HEK293 (cell line): ENCODE results near the gene ARMCX2.

ENCODE experiments used
- CTCF ChIA-PET: fragments of 350-600 bp; formaldehyde crosslinking; extraction: SDS; loops from one replicate; lab custom pipeline; 2021; ENCODE audit warnings: antibody characterized with exemption; lab: Yijun Ruan, JAX
- POLR2A ChIA-PET: fragments of 300-600 bp; formaldehyde crosslinking; extraction: SDS; loops from one replicate; lab custom pipeline; 2020; ENCODE audit warnings: antibody characterized with exemption, inconsistent platforms; lab: Yijun Ruan, JAX
- H3K27ac ChIP-seq: fragments of 200-500 bp; sonication (Bioruptor generic); 2 replicates; pipeline ENCODE4 v1.5.1; 2014; ENCODE audit warnings: low read depth, low read length, control low read depth, inconsistent platforms; ENCODE audit errors: extremely low read depth
- H3K36me3 ChIP-seq, 2 experiments: fragments of 200-500 bp in 1 of 2; sonication (Bioruptor generic) in 1 of 2; 1 replicate in 1 of 2; 2 replicates in 1 of 2; pipeline ENCODE4 v1.5.1; 2014 to 2017; ENCODE audit warnings: inconsistent platforms in 2 of 2, low read length in 2 of 2; ENCODE audit not compliant: control insufficient read depth in 2 of 2, insufficient read depth in 1 of 2
- H3K4me1 ChIP-seq: fragments of 200-500 bp; sonication (Bioruptor generic); 2 replicates; pipeline ENCODE4 v1.5.1; 2014; ENCODE audit warnings: mild to moderate bottlenecking, low read length, inconsistent platforms; ENCODE audit not compliant: control insufficient read depth, insufficient read depth
- H3K4me3 ChIP-seq: 2 replicates; pipeline ENCODE4 v1.5.1; 2011; ENCODE audit warnings: low read depth, mild to moderate bottlenecking, control low read depth, low read length, moderate library complexity
- H3K9me3 ChIP-seq: fragments of 200-500 bp; sonication (Bioruptor generic); 2 replicates; pipeline ENCODE4 v1.5.1; 2014; ENCODE audit warnings: low read depth, low read length, inconsistent platforms; ENCODE audit not compliant: control insufficient read depth, insufficient read depth
- GFI1B ChIP-seq: fragments of 450-650 bp; formaldehyde crosslinking; IDR thresholded peaks from 2 replicates; pipeline ENCODE4 v1.5.1; 2016; ENCODE audit warnings: missing biosample characterization, missing genetic modification characterization
- GLI4 ChIP-seq: fragments of 450-650 bp; formaldehyde crosslinking; IDR thresholded peaks from 2 replicates; pipeline ENCODE4 v1.5.1; 2016; ENCODE audit warnings: missing biosample characterization, missing genetic modification characterization
- PRDM10 ChIP-seq: fragments of 450-650 bp; formaldehyde crosslinking; IDR thresholded peaks from 2 replicates; pipeline ENCODE4 v1.5.1; 2016; ENCODE audit warnings: missing biosample characterization, missing genetic modification characterization
- PRDM6 ChIP-seq: fragments of 450-650 bp; formaldehyde crosslinking; IDR thresholded peaks from 2 replicates; pipeline ENCODE4 v1.5.1; 2017; ENCODE audit warnings: missing biosample characterization, missing genetic modification characterization
- SCRT2 ChIP-seq: fragments of 450-650 bp; formaldehyde crosslinking; IDR thresholded peaks from 2 replicates; pipeline ENCODE4 v1.5.1; 2016; ENCODE audit warnings: missing biosample characterization, missing genetic modification characterization
- SETDB1 ChIP-seq: IDR thresholded peaks from one replicate; pipeline ENCODE4 v1.6.1; 2017; ENCODE audit warnings: mild to moderate bottlenecking, low read length, moderate library complexity, mixed read lengths; ENCODE audit not compliant: insufficient read length
- SP3 ChIP-seq: fragments of 450-650 bp; formaldehyde crosslinking; IDR thresholded peaks from 2 replicates; pipeline ENCODE4 v1.5.1; 2016; ENCODE audit warnings: missing biosample characterization, missing genetic modification characterization
- ZBTB10 ChIP-seq: fragments of 450-650 bp; formaldehyde crosslinking; IDR thresholded peaks from 2 replicates; pipeline ENCODE4 v1.5.1; 2016; ENCODE audit warnings: missing biosample characterization, missing genetic modification characterization
- ZBTB7A ChIP-seq: fragments of 450-650 bp; formaldehyde crosslinking; IDR thresholded peaks from 2 replicates; pipeline ENCODE4 v1.5.1; 2016; ENCODE audit warnings: low read depth, missing biosample characterization, missing genetic modification characterization
- ZNF114 ChIP-seq: fragments of 450-650 bp; formaldehyde crosslinking; IDR thresholded peaks from 2 replicates; pipeline ENCODE4 v1.5.0; 2017; ENCODE audit warnings: missing biosample characterization, missing genetic modification characterization
- ZNF155 ChIP-seq: fragments of 450-650 bp; formaldehyde crosslinking; IDR thresholded peaks from 2 replicates; pipeline ENCODE4 v1.5.1; 2016; ENCODE audit warnings: missing biosample characterization, missing genetic modification characterization
- ZNF2 ChIP-seq: fragments of 450-650 bp; formaldehyde crosslinking; IDR thresholded peaks from 2 replicates; pipeline ENCODE4 v1.5.1; 2016; ENCODE audit warnings: missing biosample characterization, missing genetic modification characterization
- ZNF221 ChIP-seq: fragments of 450-650 bp; formaldehyde crosslinking; IDR thresholded peaks from 2 replicates; pipeline ENCODE4 v1.5.1; 2017; ENCODE audit warnings: missing biosample characterization, missing genetic modification characterization, borderline replicate concordance
- ZNF26 ChIP-seq: fragments of 450-650 bp; formaldehyde crosslinking; IDR thresholded peaks from 2 replicates; pipeline ENCODE4 v1.5.1; 2016; ENCODE audit warnings: missing biosample characterization, missing genetic modification characterization
- ZNF354C ChIP-seq: fragments of 450-650 bp; formaldehyde crosslinking; IDR thresholded peaks from 2 replicates; pipeline ENCODE4 v1.5.1; 2016; ENCODE audit warnings: missing biosample characterization, missing genetic modification characterization, low read depth, borderline replicate concordance
- ZNF426 ChIP-seq: fragments of 450-650 bp; formaldehyde crosslinking; IDR thresholded peaks from 2 replicates; pipeline ENCODE4 v1.5.1; 2017; ENCODE audit warnings: missing biosample characterization, missing genetic modification characterization, mild to moderate bottlenecking, inconsistent platforms, moderate library complexity
- ZNF433 ChIP-seq: fragments of 450-650 bp; formaldehyde crosslinking; IDR thresholded peaks from 2 replicates; pipeline ENCODE4 v1.5.1; 2016; ENCODE audit warnings: missing biosample characterization, missing genetic modification characterization, low read depth
- ZNF510 ChIP-seq: fragments of 450-650 bp; formaldehyde crosslinking; IDR thresholded peaks from 2 replicates; pipeline ENCODE4 v1.5.1; 2018; ENCODE audit warnings: mild to moderate bottlenecking, missing genetic modification characterization, missing biosample characterization; ENCODE audit not compliant: insufficient replicate concordance
- ZNF548 ChIP-seq: fragments of 450-650 bp; formaldehyde crosslinking; IDR thresholded peaks from 2 replicates; pipeline ENCODE4 v1.5.1; 2016; ENCODE audit warnings: missing biosample characterization, missing genetic modification characterization
- ZNF549 ChIP-seq: fragments of 450-650 bp; IDR thresholded peaks from 2 replicates; pipeline ENCODE4 v1.5.1; 2018; ENCODE audit warnings: missing biosample characterization, missing genetic modification characterization, mild to moderate bottlenecking, inconsistent platforms, moderate library complexity
- ZNF623 ChIP-seq: fragments of 450-650 bp; formaldehyde crosslinking; IDR thresholded peaks from 2 replicates; pipeline ENCODE4 v1.5.1; 2016; ENCODE audit warnings: missing biosample characterization, missing genetic modification characterization
- ZNF701 ChIP-seq: fragments of 450-650 bp; formaldehyde crosslinking; IDR thresholded peaks from 2 replicates; pipeline ENCODE4 v1.5.1; 2016; ENCODE audit warnings: missing biosample characterization, missing genetic modification characterization
- ZNF768 ChIP-seq: fragments of 450-650 bp; formaldehyde crosslinking; IDR thresholded peaks from 2 replicates; pipeline ENCODE4 v1.5.1; 2018; ENCODE audit warnings: missing biosample characterization, mild to moderate bottlenecking, missing genetic modification characterization
- ZNF791 ChIP-seq: fragments of 450-650 bp; formaldehyde crosslinking; IDR thresholded peaks from 2 replicates; pipeline ENCODE4 v1.5.1; 2016; ENCODE audit warnings: missing biosample characterization, missing genetic modification characterization
- ZNF837 ChIP-seq: fragments of 450-650 bp; formaldehyde crosslinking; IDR thresholded peaks from 2 replicates; pipeline ENCODE4 v1.5.1; 2016; ENCODE audit warnings: missing biosample characterization, missing genetic modification characterization
- ZXDB ChIP-seq: fragments of 450-650 bp; formaldehyde crosslinking; IDR thresholded peaks from 2 replicates; pipeline ENCODE4 v1.5.1; 2016; ENCODE audit warnings: missing biosample characterization, missing genetic modification characterization

ARMCX2 gene

GRCh38 chrX:101677028-101677427 lies 17.4 kb upstream of the ARMCX2 start:
- TF ChIP-seq ZNF114 (tag by site-specific recombination) (no peak), ZNF791 (no peak), ZNF2 (tag by site-specific recombination) (no peak), ZNF623 (no peak), PRDM6 (tag by site-specific recombination) (no peak), ZNF510 (tag by site-specific recombination) (no peak), ZNF221 (tag by site-specific recombination) (no peak), SETDB1 (no peak), GFI1B (tag by site-specific recombination) (no peak), ZNF354C (tag by site-specific recombination) (no peak), ZNF548 (tag by site-specific recombination) (no peak), ZNF426 (no peak), GLI4 (tag by site-specific recombination) (no peak)
- CTCF ChIA-PET, result no interaction called here
- Histone ChIP-seq H3K4me1 (peaks cover 2% of the 10 kb centered on the region; the same call in 1 of the 2 replicates), H3K27ac (no peak overlapping the region), H3K9me3 (no peaks in the 10 kb centered on the region), H3K36me3 (no peaks in the 10 kb centered on the region), H3K4me3 (no peak overlapping the region)
- POLR2A ChIA-PET, result no interaction called here

GRCh38 chrX:101676571-101676970 lies 16.9 kb upstream of the ARMCX2 start:
- ChIA-PET CTCF (interaction anchor here (0.7 kb wide), 1 partner anchor 321 kb away, joined by 3 read pairs; no protein-coding TSS in a partner anchor), POLR2A (no interaction called here)
- Histone ChIP-seq H3K4me1 (peaks cover 2% of the 10 kb centered on the region; the same call in 1 of the 2 replicates), H3K9me3 (no peaks in the 10 kb centered on the region), H3K4me3 (no peak overlapping the region), H3K36me3 (no peaks in the 10 kb centered on the region), H3K27ac (no peak overlapping the region)
- TF ChIP-seq ZNF837 (tag by site-specific recombination) (no peak), PRDM10 (no peak), SCRT2 (tag by site-specific recombination) (no peak), ZNF155 (tag by site-specific recombination) (no peak), ZNF549 (tag by site-specific recombination) (no peak), ZNF701 (tag by site-specific recombination) (no peak), ZNF26 (tag by site-specific recombination) (no peak), ZNF768 (tag by site-specific recombination) (no peak), SP3 (tag by site-specific recombination) (no peak), ZXDB (no peak), ZNF433 (tag by site-specific recombination) (no peak), ZBTB10 (no peak), ZBTB7A (no peak)
